Astrocyte (in vitro differentiated cells and primary cell): ENCODE data around the gene RAB8A. TPM values are rescaled to one million over a fixed set of nuclear protein-coding genes. Genes with fewer than 3 reads are reported as not detected.
A peak's percentile ranks its signal among the peaks of the same experiment; 100 is the strongest.

ENCODE experiments used
- DNase-seq: peaks from one replicate; pipeline ENCODE4 v3.0.0-alpha.2; 2010; ENCODE audit warnings: low read depth
- FAIRE-seq: peaks from 2 replicates; lab custom pipeline; 2011; peaks lifted over from hg19 to GRCh38; lab: Jason Lieb, UNC
- H2AFZ ChIP-seq: 2 replicates; pipeline ENCODE4 v1.6.0; 2012; ENCODE audit warnings: low read depth, low read length, inconsistent platforms
- H3K27ac ChIP-seq: 2 replicates; pipeline ENCODE4 v1.5.1; 2011; ENCODE audit warnings: low read depth, low read length, inconsistent platforms
- H3K27me3 ChIP-seq: 2 replicates; pipeline ENCODE4 v1.6.0; 2011; ENCODE audit warnings: low read length, inconsistent platforms; ENCODE audit not compliant: insufficient read depth
- H3K36me3 ChIP-seq: 2 replicates; pipeline ENCODE4 v1.5.1; 2011; ENCODE audit warnings: low read length, inconsistent platforms; ENCODE audit not compliant: insufficient read depth
- H3K4me1 ChIP-seq: 2 replicates; pipeline ENCODE4 v1.5.1; 2011; ENCODE audit warnings: low read length, inconsistent platforms; ENCODE audit not compliant: insufficient read depth
- H3K4me2 ChIP-seq: 2 replicates; pipeline ENCODE4 v1.6.0; 2012; ENCODE audit warnings: low read length, inconsistent platforms
- H3K4me3 ChIP-seq: 2 replicates; pipeline ENCODE4 v1.5.1; 2011; ENCODE audit warnings: low read depth, mild to moderate bottlenecking, low read length, inconsistent platforms; ENCODE audit not compliant: insufficient read depth
- H3K79me2 ChIP-seq: 2 replicates; pipeline ENCODE4 v1.6.0; 2012; ENCODE audit warnings: mild to moderate bottlenecking, low read length, inconsistent platforms; ENCODE audit not compliant: insufficient read depth
- H3K9ac ChIP-seq: 2 replicates; pipeline ENCODE4 v1.6.0; 2012; ENCODE audit warnings: mild to moderate bottlenecking, low read length, inconsistent platforms
- H3K9me3 ChIP-seq: 2 replicates; pipeline ENCODE4 v1.5.1; 2012; ENCODE audit warnings: low read depth, mild to moderate bottlenecking, low read length, inconsistent platforms; ENCODE audit not compliant: insufficient read depth
- H4K20me1 ChIP-seq: 2 replicates; pipeline ENCODE4 v1.6.0; 2012; ENCODE audit warnings: low read length, inconsistent platforms; ENCODE audit not compliant: insufficient read depth
- H3K27ac Mint-ChIP-seq: one replicate; pipeline ENCODE4 v1.8.0; 2021; ENCODE audit warnings: mild to moderate bottlenecking, mixed read lengths; ENCODE audit not compliant: unreplicated experiment
- H3K27me3 Mint-ChIP-seq: one replicate; pipeline ENCODE4 v1.8.0; 2021; ENCODE audit warnings: low read depth, mixed read lengths; ENCODE audit not compliant: unreplicated experiment
- H3K36me3 Mint-ChIP-seq: one replicate; pipeline ENCODE4 v1.8.0; 2021; ENCODE audit warnings: low read depth, mixed read lengths; ENCODE audit not compliant: unreplicated experiment
- H3K4me1 Mint-ChIP-seq: one replicate; pipeline ENCODE4 v1.8.0; 2021; ENCODE audit warnings: low read depth, mixed read lengths; ENCODE audit not compliant: unreplicated experiment
- H3K4me3 Mint-ChIP-seq: one replicate; pipeline ENCODE4 v1.8.0; 2021; ENCODE audit warnings: mild to moderate bottlenecking, moderate library complexity, mixed read lengths; ENCODE audit not compliant: unreplicated experiment
- H3K9me3 Mint-ChIP-seq: one replicate; pipeline ENCODE4 v1.8.0; 2021; ENCODE audit warnings: mild to moderate bottlenecking, mixed read lengths; ENCODE audit not compliant: unreplicated experiment
- EZH2 ChIP-seq: IDR thresholded peaks from 2 replicates; pipeline ENCODE4 v1.6.1; 2012; ENCODE audit warnings: mild to moderate bottlenecking, low read length, inconsistent platforms; ENCODE audit not compliant: insufficient read depth
- total RNA-seq: library from RNA; stranded (reverse); gene quantifications from 2 replicates; pipeline ENCODE4 v1.2.1, GENCODE V29; 2021
- TF ChIP-seq, protein P1 (sequence below): IDR thresholded peaks from 2 replicates; pipeline ENCODE4 v1.5.1; 2011; ENCODE audit warnings: low read depth, mild to moderate bottlenecking, inconsistent platforms, low read length, moderate library complexity; ENCODE audit not compliant: insufficient read depth

The RAB8A gene
- total RNA-seq, 1 donor from 2014 or later = 80.5 TPM

DNA sequence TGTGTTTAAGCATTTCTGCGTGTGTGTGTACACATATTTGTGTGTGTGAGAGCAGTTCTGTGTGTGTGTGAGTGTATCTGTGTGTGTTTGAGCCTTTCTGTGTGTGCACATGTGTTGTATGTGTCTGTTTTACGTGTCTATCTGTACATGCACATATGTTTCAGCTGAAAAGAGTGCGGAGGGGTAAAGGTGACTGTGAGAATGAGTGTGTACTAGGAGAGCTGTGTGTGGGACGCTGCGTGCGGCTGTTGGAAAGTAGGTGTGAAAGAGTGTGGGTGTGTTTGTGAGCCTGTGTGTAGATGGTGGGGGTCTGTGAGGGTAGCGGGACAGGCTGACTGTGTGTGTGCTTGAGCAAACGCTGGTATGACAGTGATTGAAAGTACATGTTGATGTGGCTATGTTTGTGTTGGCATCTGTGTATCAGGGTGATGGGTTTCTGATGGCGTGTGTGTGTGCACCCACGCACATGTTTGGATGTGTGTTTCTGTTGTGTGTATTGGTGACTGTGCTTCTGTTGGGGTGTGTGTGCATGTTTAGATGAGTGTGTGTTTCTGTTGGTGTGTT lies 42.9 kb upstream of the RAB8A start:
- Histone ChIP-seq H3K79me2 (peaks cover 52% of the 10 kb centered on the region), H3K27ac (no peak overlapping the region), H2AFZ (no peak overlapping the region), H3K9ac (peak overlapping the region; percentile 53), H3K9me3 (no peaks in the 10 kb centered on the region), H3K4me2 (peak overlapping the region; percentile 85), H3K36me3 (no peaks in the 10 kb centered on the region), H3K4me3 (peak overlapping the region; percentile 63), H4K20me1 (peaks cover 27% of the 10 kb centered on the region), H3K4me1 (peaks cover 59% of the 10 kb centered on the region), H3K27me3 (no peaks in the 10 kb centered on the region)
- no peaks in the 10 kb centered on the region for H3K9me3 Mint-ChIP-seq
- H3K4me1 Mint-ChIP-seq = no peaks in the 10 kb centered on the region
- no peak overlapping the region for H3K4me3 Mint-ChIP-seq
- H3K36me3 Mint-ChIP-seq = no peaks in the 10 kb centered on the region
- FAIRE-seq (no peak), DNase-seq (no peak)
- no peak for TF ChIP-seq EZH2
- TF ChIP-seq, protein P1, sequence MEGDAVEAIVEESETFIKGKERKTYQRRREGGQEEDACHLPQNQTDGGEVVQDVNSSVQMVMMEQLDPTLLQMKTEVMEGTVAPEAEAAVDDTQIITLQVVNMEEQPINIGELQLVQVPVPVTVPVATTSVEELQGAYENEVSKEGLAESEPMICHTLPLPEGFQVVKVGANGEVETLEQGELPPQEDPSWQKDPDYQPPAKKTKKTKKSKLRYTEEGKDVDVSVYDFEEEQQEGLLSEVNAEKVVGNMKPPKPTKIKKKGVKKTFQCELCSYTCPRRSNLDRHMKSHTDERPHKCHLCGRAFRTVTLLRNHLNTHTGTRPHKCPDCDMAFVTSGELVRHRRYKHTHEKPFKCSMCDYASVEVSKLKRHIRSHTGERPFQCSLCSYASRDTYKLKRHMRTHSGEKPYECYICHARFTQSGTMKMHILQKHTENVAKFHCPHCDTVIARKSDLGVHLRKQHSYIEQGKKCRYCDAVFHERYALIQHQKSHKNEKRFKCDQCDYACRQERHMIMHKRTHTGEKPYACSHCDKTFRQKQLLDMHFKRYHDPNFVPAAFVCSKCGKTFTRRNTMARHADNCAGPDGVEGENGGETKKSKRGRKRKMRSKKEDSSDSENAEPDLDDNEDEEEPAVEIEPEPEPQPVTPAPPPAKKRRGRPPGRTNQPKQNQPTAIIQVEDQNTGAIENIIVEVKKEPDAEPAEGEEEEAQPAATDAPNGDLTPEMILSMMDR = no peak
- H3K27me3 Mint-ChIP-seq = no peaks in the 10 kb centered on the region
- H3K27ac Mint-ChIP-seq = no peak overlapping the region

GRCh38 chr19:16069813-16070365 lies 41.8 kb upstream of the RAB8A start:
- H3K27ac Mint-ChIP-seq = no peak overlapping the region
- H3K27ac ChIP-seq = peak overlapping the region; percentile 0
- FAIRE-seq = no peak
- H3K9me3 Mint-ChIP-seq = no peaks in the 10 kb centered on the region
- peaks cover 5% of the 10 kb centered on the region for H3K4me1 Mint-ChIP-seq
- peak overlapping the region; percentile 53 for H3K9ac ChIP-seq
- no peaks in the 10 kb centered on the region for H3K27me3 ChIP-seq
- no peak for DNase-seq
- peaks cover 27% of the 10 kb centered on the region for H4K20me1 ChIP-seq
- no peaks in the 10 kb centered on the region for H3K36me3 Mint-ChIP-seq
- no peaks in the 10 kb centered on the region for H3K36me3 ChIP-seq
- no peak overlapping the region for H3K4me3 Mint-ChIP-seq
- H3K4me1 ChIP-seq = peaks cover 52% of the 10 kb centered on the region
- no peaks in the 10 kb centered on the region for H3K9me3 ChIP-seq
- peaks cover 57% of the 10 kb centered on the region for H3K79me2 ChIP-seq
- H3K4me2 ChIP-seq = peak overlapping the region; percentile 85
- H2AFZ ChIP-seq = peak overlapping the region; percentile 57
- TF ChIP-seq EZH2 = no peak
- TF ChIP-seq, protein P1 = no peak
- H3K4me3 ChIP-seq = peak overlapping the region; percentile 63
- H3K27me3 Mint-ChIP-seq = no peaks in the 10 kb centered on the region
